GM21447 (cell line): ENCODE results near the gene SCAMP2.
"Not testable (repeated sequence)": the region's sequence is repeated elsewhere in the genome, so short reads cannot be mapped to it uniquely, and the experiment has no call there.

ENCODE experiments used
- ATAC-seq: cut with Tn5 transposase; IDR thresholded peaks from one replicate; pipeline ENCODE4 v1.9.1; 2021; ENCODE audit not compliant: unreplicated experiment

SCAMP2 gene, protein sequence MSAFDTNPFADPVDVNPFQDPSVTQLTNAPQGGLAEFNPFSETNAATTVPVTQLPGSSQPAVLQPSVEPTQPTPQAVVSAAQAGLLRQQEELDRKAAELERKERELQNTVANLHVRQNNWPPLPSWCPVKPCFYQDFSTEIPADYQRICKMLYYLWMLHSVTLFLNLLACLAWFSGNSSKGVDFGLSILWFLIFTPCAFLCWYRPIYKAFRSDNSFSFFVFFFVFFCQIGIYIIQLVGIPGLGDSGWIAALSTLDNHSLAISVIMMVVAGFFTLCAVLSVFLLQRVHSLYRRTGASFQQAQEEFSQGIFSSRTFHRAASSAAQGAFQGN

DNA sequence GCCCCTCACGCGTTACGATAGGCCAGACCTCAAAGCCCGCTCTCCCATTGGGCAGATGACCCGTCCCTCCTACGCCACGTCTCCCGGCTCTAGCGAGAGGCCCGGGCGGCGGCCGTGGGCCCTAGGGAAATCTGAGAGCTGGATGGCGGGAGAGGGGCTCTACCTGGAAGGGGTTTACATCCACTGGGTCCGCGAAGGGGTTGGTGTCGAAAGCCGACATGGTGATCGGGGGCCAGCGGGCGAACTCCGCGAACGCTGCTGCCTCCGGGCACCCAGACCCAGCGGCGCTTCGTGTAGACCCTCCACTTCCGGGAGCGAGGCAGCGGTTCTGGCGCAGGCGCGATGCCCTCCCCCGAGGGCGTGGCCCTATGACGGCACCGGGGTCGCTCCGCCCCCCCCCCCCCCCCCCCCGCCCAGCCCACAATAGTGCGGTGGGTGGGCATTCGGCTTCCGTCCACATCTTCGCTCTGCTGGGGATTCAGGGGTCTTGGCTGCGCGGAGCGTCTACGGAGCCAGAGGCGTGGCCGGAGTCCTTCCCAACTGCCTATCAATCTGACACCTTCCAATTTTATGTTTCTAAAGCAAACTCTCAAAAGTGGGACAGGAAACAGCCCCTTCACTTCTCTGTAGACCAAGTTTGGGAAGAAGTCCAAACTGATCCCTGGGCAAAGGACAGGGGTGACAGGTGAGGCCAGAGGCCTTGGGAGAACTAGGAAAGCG is at the start of gene SCAMP2:
Gene SCAMP2 (minus strand): TSS at position 330 of the 720 bp plus-strand sequence. CDS start 110 bp downstream, at position 220.
- peak; percentile 70 for ATAC-seq

DNA sequence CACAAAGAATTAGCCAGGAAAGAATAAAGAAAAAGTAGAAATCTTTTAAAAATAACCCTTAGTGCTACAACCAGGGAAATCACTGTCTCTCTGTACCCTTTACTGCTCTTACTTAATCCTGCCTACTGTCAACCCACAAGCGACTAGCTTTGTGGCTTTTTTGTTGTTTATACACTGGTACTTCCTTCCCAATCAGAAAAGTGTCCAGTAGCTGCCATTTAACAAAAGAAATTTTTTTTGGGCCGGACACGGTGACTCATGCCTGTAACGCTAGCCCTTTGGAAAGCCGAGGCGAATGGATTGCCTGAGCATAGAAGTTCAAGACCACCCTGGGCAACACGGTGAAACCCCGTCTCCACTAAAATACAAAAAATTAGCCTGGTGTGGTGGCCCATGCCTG is 47.3 kb upstream of the SCAMP2 start:
- no peak for ATAC-seq

DNA sequence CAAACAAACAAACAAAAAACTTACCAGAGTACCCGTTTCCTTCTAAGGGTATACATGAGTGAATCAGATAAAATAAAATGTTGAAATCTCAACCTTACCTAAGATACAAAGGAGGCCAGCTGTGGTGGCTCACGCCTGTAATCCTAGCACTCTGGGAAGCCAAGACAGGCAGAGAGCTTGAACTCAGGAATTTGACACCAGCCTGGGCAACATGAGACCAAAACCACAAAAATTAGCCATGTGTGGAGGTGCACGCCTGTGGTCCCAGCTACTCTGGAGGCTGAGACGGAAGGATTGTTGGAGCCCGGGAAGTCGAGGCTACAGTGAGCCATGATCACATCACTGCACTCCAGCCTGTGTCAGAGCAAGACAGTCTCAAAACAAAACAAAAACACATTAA is 44.5 kb upstream of the SCAMP2 start:
- no peak for ATAC-seq

DNA sequence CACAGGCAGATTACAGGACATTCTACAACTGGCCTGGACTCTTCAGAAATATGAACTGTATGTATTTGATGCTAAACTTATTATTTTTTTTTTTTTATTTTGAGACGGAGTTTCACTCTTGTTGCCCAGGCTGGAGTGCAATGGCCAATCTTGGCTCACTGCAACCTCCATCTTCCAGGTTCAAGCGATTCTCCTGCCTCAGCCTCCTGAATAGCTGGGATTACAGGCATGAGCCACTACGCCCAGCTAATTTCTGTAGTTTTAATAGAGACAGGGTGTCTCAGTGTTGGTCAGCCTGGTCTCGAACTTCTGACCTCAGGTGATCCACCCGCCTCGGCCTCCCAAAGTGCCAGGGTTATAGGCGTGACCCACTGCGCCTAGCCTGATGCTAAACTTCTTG is 40.6 kb upstream of the SCAMP2 start:
- ATAC-seq, result not testable (repeated sequence)

DNA sequence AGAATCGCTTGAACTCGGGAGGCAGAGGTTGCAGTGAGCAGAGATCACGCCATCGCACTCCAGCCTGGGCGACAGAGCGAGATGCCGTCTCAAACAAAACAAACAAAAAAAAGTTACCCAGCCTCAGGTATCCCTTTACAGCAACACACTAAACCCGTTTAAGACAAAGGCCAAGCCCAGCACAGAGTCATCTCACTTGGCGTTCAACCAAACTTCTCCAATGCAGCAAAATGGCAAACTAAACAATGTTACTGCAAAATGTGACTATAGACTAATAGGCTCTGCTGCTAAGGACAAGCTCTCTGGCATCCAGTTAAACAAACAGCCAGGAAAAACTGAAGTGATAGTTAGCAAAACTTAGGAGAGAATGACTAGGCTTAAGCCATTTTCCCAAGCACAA is 39.9 kb upstream of the SCAMP2 start:
- no peak for ATAC-seq

DNA sequence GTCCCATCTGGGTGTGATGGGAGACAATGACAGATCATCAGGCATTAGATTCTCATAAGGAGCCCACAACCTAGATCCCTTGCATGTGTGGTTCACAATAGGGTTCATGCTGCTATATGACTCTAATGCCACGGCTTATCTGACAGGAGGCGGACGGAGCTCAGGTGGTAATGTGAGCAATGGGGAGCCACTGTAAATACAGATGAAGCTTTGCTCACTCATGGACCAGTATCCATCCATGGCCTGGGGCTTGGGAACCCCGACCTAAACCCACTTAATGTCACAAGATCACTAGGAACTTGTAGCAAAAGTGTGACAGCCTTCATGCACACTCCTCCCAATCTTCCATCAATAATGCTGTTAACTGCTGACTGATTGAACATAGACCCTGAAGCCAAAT is 35.5 kb upstream of the SCAMP2 start:
- no peak for ATAC-seq

DNA sequence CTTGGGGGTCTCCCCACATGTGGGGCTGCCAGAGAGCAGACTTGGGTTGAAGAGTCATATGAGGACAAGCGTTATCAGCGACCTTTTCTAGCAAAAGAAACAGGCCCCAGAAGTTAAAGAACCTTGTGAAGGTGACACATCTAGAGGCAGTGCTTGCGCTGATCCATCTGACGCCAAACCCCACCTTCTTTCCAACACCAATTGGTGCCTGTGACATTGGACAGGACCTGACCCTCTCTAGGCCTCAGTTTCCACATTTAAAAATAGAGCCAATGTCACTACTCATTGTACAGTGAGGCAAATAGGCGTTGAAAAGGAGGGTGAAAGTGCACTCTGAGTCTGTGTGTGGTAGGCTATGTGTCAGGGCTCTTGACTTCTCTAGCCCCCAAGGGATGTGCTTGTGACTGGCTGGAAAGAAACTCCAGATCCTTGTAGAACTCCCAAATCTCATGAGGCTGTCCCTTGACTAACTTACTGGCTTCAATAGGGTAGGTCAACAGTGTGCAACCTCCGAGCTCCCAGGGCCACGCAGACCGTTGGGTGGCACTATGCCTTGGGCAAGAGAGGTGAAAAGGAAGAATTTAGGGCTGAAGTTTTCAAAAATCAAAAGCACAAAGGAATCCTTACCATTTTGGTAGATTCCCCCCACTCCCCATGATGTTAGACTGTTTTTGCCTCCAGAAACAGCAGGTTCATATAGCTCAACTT is 34.2 kb upstream of the SCAMP2 start:
- ATAC-seq, result no peak

DNA sequence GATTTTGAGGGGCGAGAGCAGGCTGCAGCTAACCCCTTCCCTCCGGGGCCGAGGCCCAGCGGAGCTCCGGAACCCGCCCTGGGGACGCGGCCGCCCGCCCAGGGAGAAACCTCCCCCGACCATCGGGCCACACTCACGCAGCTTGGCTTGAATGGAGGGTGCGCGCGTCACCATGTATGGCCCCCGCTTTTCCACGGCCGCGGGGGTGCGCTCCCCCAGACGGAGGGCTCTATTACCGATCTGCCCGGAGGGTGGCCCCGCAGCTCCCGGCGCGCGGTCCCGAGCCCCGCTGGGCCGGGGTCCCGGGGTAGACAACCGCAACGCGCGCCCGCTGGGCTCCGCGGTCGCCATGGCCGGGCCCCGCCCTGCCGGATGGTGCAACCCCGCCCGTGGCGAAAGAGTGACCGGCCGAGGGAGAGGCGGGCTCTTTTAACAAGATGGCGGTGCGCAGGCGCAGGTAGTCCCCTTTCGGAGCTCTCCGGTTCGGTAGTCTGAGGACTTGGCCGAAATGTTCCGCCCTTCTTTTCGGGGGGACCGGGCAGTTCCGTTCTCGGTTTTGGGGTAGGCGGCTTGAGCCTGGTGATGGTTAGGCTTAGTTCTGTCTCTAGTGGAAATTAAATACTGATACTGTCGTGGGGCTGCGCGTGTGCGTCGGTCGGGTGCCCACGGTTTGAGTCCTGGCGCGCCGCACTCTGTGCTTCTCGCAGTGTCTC is 33.4 kb upstream of the SCAMP2 start, which contains the start of gene FAM219B:
Gene FAM219B (minus strand): TSS at position 402 of the 713 bp plus-strand sequence. CDS start 51 bp downstream, at position 351.
- peak; percentile 80 for ATAC-seq

DNA sequence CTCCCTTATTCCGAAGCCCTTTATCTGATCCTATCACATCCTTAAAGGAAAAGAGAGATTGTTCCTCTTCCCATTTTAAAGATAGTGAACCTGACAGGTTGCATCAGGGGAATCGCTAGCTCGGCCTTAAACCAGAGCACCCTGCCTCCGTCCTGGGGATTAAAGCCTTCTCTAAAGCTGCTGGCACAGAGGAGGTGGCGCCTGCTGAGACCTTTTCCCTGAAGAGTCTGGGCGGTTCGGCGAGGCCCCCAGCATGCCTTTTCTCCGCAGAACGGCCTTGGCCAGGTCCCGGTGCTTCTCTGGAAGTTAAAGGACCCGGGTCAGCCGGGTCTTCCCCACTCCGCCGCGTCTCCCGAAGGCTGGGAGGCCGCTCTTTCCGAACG is 32.9 kb upstream of the SCAMP2 start:
- peak; percentile 17 for ATAC-seq

DNA sequence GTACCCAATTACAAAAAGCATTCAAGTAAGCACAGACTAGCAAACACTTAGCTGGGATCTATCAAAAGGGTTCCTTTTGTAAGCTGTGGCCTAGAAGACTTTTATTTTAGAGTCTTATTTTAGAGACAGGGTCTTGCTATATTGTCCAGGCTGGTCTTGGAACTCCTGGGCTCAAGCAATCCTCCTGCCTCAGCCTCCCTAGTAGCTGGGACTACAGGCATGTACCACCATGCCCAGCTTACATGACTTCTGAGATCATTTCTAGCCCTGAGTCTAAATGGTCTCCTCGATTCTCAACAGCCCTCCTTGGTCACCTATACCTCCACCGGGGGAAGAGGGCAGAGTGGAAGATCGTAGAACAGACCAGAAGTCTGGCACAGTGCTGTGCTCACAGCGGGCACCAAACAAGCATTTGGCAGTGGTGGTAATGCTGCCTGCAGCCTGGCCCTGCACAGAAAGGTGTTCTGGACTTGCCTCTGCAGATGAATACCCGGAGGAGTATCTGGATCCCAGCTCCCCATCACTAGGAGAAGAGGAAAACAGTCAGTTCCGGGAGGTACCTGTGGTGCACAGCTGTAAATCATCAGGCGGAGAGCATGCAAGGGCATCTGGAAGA is 31.1 kb upstream of the SCAMP2 start:
- ATAC-seq, result no peak

DNA sequence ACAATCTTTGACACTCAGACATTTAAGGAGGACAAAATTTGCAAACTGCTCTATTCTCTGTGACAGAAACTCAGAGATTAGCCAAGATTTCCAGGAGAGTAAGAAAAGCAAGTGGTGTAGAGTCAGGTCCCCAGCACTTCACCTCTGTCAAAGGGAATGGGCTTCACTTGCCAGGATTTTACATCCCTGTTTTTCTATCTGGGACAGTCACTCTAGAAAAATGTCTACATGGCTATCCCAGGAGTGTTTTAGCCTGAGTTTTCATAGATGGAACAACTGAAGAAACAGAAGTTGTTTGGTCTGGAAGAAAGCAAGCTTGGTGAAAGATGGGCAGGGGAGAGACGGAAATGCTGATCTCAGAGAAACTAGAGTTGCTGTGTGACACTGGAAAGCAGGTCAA is 30.5 kb upstream of the SCAMP2 start:
- no peak for ATAC-seq

DNA sequence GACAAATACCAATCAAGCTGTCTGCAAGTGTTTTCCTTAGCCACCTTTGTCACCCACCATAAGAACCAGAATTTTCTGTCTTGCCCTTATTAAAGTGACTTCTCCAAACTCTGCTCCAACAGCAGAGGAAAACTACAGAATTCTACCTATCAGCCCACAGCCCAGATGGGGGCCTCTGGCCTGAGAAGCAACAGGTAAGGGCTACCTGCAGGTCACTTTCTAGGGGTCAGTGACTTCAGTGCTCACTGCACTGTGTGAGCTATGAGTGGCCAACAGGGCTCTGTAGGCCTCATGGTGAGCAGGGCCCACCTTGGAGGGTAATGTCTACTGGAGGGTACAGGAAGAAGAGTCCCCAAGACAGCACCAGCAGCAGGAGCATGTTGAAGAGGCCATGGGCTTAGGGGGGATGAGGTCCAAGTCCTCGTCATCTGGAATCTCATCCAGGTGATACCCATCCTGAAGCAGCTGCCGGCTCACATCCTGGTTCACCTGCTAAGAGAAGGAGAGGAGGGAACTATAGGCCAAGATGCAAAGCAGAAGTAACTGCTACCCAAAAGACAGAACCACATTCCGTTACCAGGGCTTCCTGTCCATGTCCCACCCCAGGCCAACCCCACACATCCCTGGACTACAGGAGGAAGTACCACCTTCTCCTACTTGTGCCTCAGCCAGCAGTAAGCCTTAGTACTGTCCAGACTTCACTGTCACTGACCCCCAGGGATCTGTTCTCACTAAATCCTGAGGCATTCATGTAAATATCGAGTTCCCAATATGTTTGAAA is 29.3 kb upstream of the SCAMP2 start:
- ATAC-seq, result no peak

DNA sequence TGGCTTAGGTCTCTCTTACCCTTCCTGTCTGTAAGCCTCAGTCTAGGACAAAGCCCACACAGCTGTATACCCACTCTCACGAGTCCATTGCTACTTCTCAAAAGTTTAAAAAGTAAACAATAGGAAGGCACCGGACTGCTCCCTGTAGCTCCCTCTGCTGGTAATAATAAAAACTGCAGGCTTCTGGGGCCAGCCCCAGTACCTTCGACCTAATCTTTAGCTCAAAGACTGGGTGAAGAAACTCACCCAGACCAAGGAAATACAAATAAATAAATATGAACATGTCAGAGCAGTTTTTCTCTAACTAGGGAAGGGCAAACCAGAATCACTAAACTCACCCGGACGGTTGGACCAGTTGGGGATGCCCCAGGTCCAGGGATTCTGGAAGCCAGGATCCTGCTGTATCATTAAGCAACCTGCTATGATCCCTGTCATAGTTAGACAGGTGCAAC is 28.5 kb upstream of the SCAMP2 start:
- ATAC-seq, result no peak

DNA sequence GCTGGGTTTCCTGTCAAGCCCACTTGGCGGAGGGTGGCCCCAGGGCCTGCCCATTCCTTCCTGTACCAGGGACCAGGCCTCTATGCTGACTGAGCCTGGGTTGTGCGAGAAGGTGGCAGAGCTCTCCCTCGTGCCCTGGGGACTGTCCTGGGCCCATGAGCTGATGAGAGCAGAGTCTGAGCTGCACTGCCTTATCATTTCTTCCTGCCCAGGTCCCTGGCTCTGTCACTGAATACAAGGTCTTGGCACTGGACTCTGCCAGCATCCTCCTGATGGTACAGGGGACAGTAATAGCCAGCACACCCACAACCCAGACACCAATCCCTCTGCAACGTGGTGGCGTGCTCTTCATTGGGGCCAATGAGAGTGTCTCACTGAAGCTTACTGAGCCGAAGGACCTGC is 24.1 kb upstream of the SCAMP2 start:
- no peak for ATAC-seq

DNA sequence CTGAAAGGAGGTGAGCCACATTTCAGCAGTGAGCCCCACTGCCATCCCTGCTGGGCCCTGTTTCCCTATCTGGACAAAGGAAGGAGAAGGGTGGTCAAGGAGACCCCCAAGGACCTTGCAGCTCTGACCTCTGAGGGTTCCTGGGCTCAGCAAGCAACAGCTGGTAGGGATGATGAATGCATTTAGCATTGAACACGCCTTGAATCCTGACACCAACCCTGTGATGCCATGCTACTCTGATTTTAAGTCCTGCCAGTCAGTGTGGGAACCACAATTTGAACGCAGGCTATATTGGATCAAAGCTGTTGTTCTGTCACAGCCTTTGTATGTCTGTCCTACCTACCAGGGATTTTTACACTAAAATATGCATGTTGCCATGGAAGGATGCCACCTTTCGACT is 23.2 kb upstream of the SCAMP2 start:
- no peak for ATAC-seq

DNA sequence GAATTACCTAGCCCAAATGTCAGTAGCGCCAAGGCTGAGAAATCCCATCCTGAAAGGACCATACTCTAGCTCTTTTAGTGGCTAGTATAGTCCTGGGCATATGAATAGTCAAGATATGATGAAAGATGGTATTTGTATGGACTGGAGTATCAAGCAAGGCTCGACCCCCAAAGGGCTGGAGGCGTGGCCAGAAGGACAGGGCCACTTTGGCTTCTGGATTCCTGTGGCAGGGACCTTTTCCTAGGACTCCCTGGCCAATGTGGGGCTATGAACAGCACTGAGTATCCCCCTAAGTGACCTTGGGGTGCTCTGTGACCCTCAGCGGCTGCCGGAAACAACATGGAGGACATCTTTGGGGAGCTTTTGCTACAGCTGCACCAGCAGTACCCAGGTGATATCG is 22.7 kb upstream of the SCAMP2 start:
- no peak for ATAC-seq

DNA sequence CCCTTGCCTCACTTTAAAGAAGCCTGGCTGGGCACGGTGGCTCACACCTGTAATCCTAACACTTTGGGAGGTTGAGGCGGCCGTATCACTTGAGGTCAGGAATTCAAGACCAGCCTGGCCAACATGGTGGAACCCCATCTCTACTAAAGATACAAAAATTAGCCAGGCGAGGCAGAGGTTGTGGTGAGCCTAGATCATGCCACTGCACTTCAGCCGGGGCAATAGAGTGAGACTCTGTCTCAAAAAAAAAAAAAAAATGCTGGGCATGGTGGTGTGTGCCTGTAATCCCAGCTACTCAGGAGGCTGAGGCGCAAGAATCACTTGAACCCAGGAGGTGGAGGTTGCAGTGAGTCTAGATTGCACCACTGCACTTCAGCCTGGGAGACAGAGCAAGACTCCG is 21.2 kb upstream of the SCAMP2 start:
- not testable (repeated sequence) for ATAC-seq

DNA sequence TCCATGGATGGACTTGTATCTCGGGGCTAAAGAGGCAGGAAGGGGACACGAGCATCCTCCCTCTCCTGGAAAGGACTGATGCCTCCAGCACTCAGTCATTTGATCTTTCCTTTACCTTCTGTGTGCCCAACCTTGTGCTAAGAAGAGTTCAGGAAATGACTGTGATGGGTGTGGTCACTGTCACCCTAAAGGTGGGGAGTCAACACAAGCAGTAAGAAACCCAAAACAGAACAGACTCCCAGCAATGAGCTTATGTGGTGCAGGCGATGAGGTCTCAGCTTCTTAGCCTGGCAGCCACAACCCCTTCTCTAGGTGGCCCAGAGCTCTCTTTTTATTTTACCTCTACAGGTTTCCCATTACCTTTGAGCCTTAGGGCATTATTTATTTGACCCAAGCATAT is 20.5 kb upstream of the SCAMP2 start:
- ATAC-seq, result no peak

DNA sequence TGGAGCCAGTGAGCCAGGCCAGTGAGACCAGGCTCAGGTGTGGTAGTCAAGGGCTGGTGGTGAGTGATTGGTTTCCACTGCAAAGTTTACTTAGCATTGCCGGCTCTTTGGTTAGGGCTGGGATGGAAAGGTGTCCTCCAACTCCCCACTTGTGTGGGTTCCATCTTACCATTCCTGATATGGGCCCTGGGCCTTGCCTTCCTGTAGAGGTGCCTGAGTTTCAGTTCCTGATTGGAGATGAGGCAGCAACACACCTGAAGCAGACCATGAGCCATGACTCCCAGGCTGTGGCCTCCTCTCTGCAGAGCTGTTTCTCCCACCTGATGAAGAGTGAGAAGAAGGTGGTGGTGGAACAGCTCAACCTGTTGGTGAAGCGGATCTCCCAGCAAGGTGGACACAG is 19.8 kb upstream of the SCAMP2 start:
- ATAC-seq, result no peak

DNA sequence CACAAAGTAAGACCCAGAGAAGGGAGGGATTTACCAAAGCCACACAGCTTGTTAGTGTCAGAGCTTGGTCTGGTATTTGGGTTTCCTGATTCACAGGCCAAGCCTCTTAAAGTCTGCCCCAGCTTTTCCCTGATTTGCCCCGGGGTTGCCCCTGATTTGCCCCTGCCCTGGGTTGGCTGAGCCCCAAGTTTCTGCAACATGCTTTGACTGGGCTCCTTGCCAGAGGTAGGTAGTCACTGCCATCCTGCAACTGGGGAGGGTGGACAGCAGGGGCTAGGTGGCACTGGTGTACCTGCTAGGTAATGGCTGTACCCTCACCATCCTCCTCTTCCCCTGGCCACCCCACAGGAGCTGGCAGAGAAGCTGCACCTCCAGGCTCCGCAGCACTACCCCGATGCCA is 19.1 kb upstream of the SCAMP2 start:
- ATAC-seq, result no peak
